HG02943 (cell line): ENCODE measurements around the gene MDN1.
A peak's percentile ranks its signal among the peaks of the same experiment; 100 is the strongest.
"Not testable (repeated sequence)": the region's sequence is repeated elsewhere in the genome, so short reads cannot be mapped to it uniquely, and the experiment has no call there.

Experiments
- ATAC-seq: cut with Tn5 transposase; IDR thresholded peaks from one replicate; pipeline ENCODE4 v1.9.1; 2021; ENCODE audit warnings: mild to moderate bottlenecking, low read depth, moderate library complexity; ENCODE audit not compliant: unreplicated experiment

MDN1 gene

GRCh38 chr6:89661559-89661958, 158.0 kb downstream of the MDN1 start:
- no peak for ATAC-seq

- ATAC-seq: no peak
Measured at GRCh38 chr6:89660981-89661380, 158.6 kb downstream of the MDN1 start.

- ATAC-seq: no peak
Measured at GRCh38 chr6:89657445-89658158, 162.0 kb downstream of the MDN1 start.

- no peak for ATAC-seq
Measured at GRCh38 chr6:89655122-89655521, 164.5 kb downstream of the MDN1 start.

GRCh38 chr6:89650579-89650978, 169.0 kb downstream of the MDN1 start:
- ATAC-seq: no peak

GRCh38 chr6:89649682-89650081, 169.9 kb downstream of the MDN1 start:
- ATAC-seq: no peak

- ATAC-seq: no peak
Measured at GRCh38 chr6:89644864-89645263, 174.7 kb downstream of the MDN1 start.

GRCh38 chr6:89643406-89643805, 176.2 kb downstream of the MDN1 start:
- ATAC-seq: no peak

- ATAC-seq: no peak
Measured at GRCh38 chr6:89642956-89643355, 176.6 kb downstream of the MDN1 start.

- ATAC-seq: not testable (repeated sequence)
Measured at GRCh38 chr6:89641581-89641980, 178.0 kb downstream of the MDN1 start.

GRCh38 chr6:89640804-89641203, 178.8 kb downstream of the MDN1 start:
- ATAC-seq: no peak

GRCh38 chr6:89638320-89639195, 181.0 kb downstream of the MDN1 start, which contains the start of gene LYRM2:
TSS of gene LYRM2 (minus strand) at chr6:89638747. CDS start at chr6:89638716, 31 bp downstream.
- ATAC-seq: peak; percentile 99

- ATAC-seq: no peak
Measured at GRCh38 chr6:89637960-89638319, 181.7 kb downstream of the MDN1 start.

GRCh38 chr6:89636412-89636811, 183.2 kb downstream of the MDN1 start:
- not testable (repeated sequence) for ATAC-seq

- no peak for ATAC-seq
Measured at GRCh38 chr6:89630488-89630887, 189.1 kb downstream of the MDN1 start.

- ATAC-seq: no peak
Measured at GRCh38 chr6:89623749-89624148, 195.8 kb downstream of the MDN1 start.

- ATAC-seq: no peak
Measured at GRCh38 chr6:89619567-89619966, 200.0 kb downstream of the MDN1 start.

GRCh38 chr6:89618026-89618425, 201.6 kb downstream of the MDN1 start:
- ATAC-seq: no peak

- no peak for ATAC-seq
Measured at GRCh38 chr6:89616531-89616930, 203.1 kb downstream of the MDN1 start.

GRCh38 chr6:89615882-89616281, 203.7 kb downstream of the MDN1 start:
- no peak for ATAC-seq

GRCh38 chr6:89613790-89614189, 205.8 kb downstream of the MDN1 start:
- ATAC-seq: no peak

GRCh38 chr6:89612121-89612520, 207.5 kb downstream of the MDN1 start:
- no peak for ATAC-seq
